ENCODE measurements around the gene SLCO3A1. TPM values are rescaled to one million over a fixed set of nuclear protein-coding genes. Genes with fewer than 3 reads are reported as not detected.

The SLCO3A1 gene
- total RNA-seq, 1 donor, result 5.4 TPM

DNA sequence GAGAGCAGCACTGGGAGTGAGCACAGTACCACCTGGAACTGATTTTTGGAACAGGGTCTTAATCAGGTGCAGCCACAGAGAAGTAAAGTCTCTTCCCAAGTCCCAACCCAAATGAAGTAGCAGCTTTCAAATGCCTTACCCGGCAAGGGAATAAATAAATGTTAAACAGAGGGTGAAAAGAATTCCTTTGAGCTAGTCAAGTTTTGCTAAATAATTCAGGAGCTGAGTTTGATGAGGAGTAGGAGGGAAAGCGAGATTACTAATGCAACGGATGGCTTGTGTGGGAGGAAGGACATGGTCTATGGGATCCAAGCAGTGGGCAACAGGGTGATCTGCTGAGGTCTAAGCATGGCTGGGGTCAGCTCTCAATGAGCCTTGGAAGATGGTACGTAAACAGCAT is 335.7 kb downstream of the SLCO3A1 start:
- Histone ChIP-seq H3K9me3 (ENCODE audit: low read depth, low read length) (no peaks in the 10 kb centered on the region), H3K4me3 (ENCODE audit: insufficient read depth, low read length) (no peak overlapping the region), H3K4me1 (ENCODE audit: insufficient read depth, low read length) (no peaks in the 10 kb centered on the region), H3K4me2 (ENCODE audit: insufficient read depth, low read length) (no peak overlapping the region), H3K27me3 (ENCODE audit: insufficient read depth, low read length) (no peaks in the 10 kb centered on the region), H3K36me3 (ENCODE audit: insufficient read depth, low read length) (no peaks in the 10 kb centered on the region), H2AFZ (ENCODE audit: low read length) (no peak overlapping the region), H3K27ac (ENCODE audit: low read depth, low read length) (no peak overlapping the region), H4K20me1 (ENCODE audit: insufficient read depth, low read length) (no peaks in the 10 kb centered on the region), H3K79me2 (ENCODE audit: insufficient read depth, low read length) (no peaks in the 10 kb centered on the region)
- no peak for DNase-seq (ENCODE audit: insufficient read length, low spot score, missing footprints)
- TF ChIP-seq, protein P1, sequence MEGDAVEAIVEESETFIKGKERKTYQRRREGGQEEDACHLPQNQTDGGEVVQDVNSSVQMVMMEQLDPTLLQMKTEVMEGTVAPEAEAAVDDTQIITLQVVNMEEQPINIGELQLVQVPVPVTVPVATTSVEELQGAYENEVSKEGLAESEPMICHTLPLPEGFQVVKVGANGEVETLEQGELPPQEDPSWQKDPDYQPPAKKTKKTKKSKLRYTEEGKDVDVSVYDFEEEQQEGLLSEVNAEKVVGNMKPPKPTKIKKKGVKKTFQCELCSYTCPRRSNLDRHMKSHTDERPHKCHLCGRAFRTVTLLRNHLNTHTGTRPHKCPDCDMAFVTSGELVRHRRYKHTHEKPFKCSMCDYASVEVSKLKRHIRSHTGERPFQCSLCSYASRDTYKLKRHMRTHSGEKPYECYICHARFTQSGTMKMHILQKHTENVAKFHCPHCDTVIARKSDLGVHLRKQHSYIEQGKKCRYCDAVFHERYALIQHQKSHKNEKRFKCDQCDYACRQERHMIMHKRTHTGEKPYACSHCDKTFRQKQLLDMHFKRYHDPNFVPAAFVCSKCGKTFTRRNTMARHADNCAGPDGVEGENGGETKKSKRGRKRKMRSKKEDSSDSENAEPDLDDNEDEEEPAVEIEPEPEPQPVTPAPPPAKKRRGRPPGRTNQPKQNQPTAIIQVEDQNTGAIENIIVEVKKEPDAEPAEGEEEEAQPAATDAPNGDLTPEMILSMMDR (IDR thresholded peaks at IDR 0.05; ENCODE audit: extremely low read depth, low read depth, low read length), result no peak

DNA sequence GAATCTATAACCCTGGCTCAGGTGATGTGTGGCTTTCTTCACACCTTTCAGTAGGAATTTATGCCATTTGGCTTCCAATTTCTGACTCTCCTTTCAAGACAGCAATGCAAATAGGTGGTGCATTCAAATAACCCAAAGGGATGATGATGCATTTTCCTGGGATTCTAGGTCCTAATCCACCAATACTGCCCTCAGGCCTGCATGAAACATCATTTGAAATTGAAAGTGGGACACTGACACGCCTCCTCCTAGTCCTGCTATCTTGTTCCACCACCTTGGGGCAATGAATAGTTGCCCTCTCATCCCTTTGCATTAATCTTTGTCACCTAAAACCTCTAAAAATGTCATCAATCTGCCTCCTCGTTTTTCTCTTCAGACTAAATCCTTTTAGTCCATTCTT is 341.7 kb downstream of the SLCO3A1 start:
- Histone ChIP-seq H3K9me3 (ENCODE audit: low read depth, low read length) (no peaks in the 10 kb centered on the region), H3K4me1 (ENCODE audit: insufficient read depth, low read length) (no peaks in the 10 kb centered on the region), H3K4me3 (ENCODE audit: insufficient read depth, low read length) (no peak overlapping the region), H4K20me1 (ENCODE audit: insufficient read depth, low read length) (no peaks in the 10 kb centered on the region), H3K79me2 (ENCODE audit: insufficient read depth, low read length) (no peaks in the 10 kb centered on the region), H3K36me3 (ENCODE audit: insufficient read depth, low read length) (no peaks in the 10 kb centered on the region), H2AFZ (ENCODE audit: low read length) (no peak overlapping the region), H3K4me2 (ENCODE audit: insufficient read depth, low read length) (no peak overlapping the region), H3K27me3 (ENCODE audit: insufficient read depth, low read length) (no peaks in the 10 kb centered on the region), H3K27ac (ENCODE audit: low read depth, low read length) (no peak overlapping the region)
- TF ChIP-seq, protein P1 (IDR thresholded peaks at IDR 0.05; ENCODE audit: extremely low read depth, low read depth, low read length), result no peak
- no peak for DNase-seq (ENCODE audit: insufficient read length, low spot score, missing footprints)

DNA sequence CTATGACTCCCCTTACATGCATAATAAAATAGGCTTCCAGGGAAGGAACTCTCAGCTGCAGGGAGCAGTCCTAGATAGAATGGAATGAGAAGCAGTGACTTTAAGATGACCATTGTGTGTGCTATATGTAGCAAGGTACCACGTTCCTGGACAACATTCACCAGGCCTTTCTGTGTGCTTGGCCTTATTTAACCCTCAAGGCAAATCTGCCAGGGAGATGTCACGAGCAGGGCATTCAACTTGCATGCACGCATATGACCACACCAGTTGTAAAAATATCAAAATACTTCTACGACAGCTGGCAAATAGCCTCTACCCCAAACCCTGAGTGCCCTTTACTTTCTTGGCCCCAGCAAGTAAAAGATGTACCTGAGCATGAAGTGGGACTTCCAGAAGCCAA is 342.8 kb downstream of the SLCO3A1 start:
- H3K4me1 ChIP-seq (ENCODE audit: insufficient read depth, low read length), result no peaks in the 10 kb centered on the region
- H3K4me3 ChIP-seq (ENCODE audit: insufficient read depth, low read length), result no peak overlapping the region
- no peaks in the 10 kb centered on the region for H4K20me1 ChIP-seq (ENCODE audit: insufficient read depth, low read length)
- H3K36me3 ChIP-seq (ENCODE audit: insufficient read depth, low read length), result no peaks in the 10 kb centered on the region
- no peaks in the 10 kb centered on the region for H3K79me2 ChIP-seq (ENCODE audit: insufficient read depth, low read length)
- no peaks in the 10 kb centered on the region for H3K27me3 ChIP-seq (ENCODE audit: insufficient read depth, low read length)
- H2AFZ ChIP-seq (ENCODE audit: low read length), result no peak overlapping the region
- H3K4me2 ChIP-seq (ENCODE audit: insufficient read depth, low read length), result no peak overlapping the region
- H3K9me3 ChIP-seq (ENCODE audit: low read depth, low read length), result no peaks in the 10 kb centered on the region
- no peak overlapping the region for H3K27ac ChIP-seq (ENCODE audit: low read depth, low read length)
- DNase-seq (ENCODE audit: insufficient read length, low spot score, missing footprints), result no peak
- TF ChIP-seq, protein P1 (IDR thresholded peaks at IDR 0.05; ENCODE audit: extremely low read depth, low read depth, low read length), result no peak

DNA sequence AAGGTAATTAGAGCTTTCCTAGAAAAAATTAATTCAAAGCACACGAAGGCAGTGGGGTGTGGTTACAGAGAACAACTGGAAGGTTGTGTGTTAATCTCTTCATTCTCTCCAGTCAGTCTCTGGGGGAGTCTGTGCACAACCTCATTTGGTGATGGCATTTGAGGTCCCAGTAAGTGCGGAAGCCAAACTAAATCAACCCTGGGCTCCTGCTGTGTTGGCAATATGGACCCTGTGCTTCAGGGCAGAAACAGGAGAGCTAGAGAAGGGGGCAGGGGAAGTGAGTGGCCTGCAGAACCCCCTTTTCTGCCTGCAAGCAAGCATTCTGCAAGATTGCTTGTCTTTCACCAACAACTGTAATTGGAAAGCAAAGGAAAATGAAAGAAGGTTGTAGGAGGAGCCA is 344.2 kb downstream of the SLCO3A1 start:
- H3K4me1 ChIP-seq (ENCODE audit: insufficient read depth, low read length), result no peaks in the 10 kb centered on the region
- DNase-seq (ENCODE audit: insufficient read length, low spot score, missing footprints), result no peak
- H3K27me3 ChIP-seq (ENCODE audit: insufficient read depth, low read length), result no peaks in the 10 kb centered on the region
- TF ChIP-seq, protein P1 (IDR thresholded peaks at IDR 0.05; ENCODE audit: extremely low read depth, low read depth, low read length), result no peak
- H3K4me2 ChIP-seq (ENCODE audit: insufficient read depth, low read length), result no peak overlapping the region
- H2AFZ ChIP-seq (ENCODE audit: low read length), result no peak overlapping the region
- H4K20me1 ChIP-seq (ENCODE audit: insufficient read depth, low read length), result no peaks in the 10 kb centered on the region
- H3K36me3 ChIP-seq (ENCODE audit: insufficient read depth, low read length), result no peaks in the 10 kb centered on the region
- no peaks in the 10 kb centered on the region for H3K9me3 ChIP-seq (ENCODE audit: low read depth, low read length)
- H3K79me2 ChIP-seq (ENCODE audit: insufficient read depth, low read length), result no peaks in the 10 kb centered on the region
- H3K27ac ChIP-seq (ENCODE audit: low read depth, low read length), result no peak overlapping the region
- no peak overlapping the region for H3K4me3 ChIP-seq (ENCODE audit: insufficient read depth, low read length)
